T-cell (primary cell): ENCODE measurements around the gene ABCA9. TPM values are rescaled to one million over a fixed set of nuclear protein-coding genes. Genes with fewer than 3 reads are reported as not detected.

Source experiments
- ATAC-seq, 4 experiments: fragments of 200-7000 bp in 3 of 4; fragments of 150-1000 bp in 1 of 4; cut with Tn5 transposase; replicated peaks in 1 of 4; 1 replicate in 3 of 4; 2 replicates in 1 of 4; pipeline ENCODE4 v1.10.0; 2021; ENCODE audit warnings: moderate library complexity in 3 of 4, mild to moderate bottlenecking in 2 of 4, moderate number of reproducible peaks in 1 of 4
- CTCF ChIA-PET, 2 donors: fragments of 300-600 bp; sonication (Branson Sonifier 250); formaldehyde crosslinking; loops; one replicate each; lab custom pipeline; 2022; ENCODE audit warnings: antibody characterized with exemption in 2 of 2; lab: Charles Lee
- POLR2A ChIA-PET, 2 donors: fragments of 300-600 bp; sonication (Branson Sonifier 250); formaldehyde crosslinking; loops; one replicate each; lab custom pipeline; 2022; ENCODE audit warnings: antibody characterized with exemption in 2 of 2; lab: Charles Lee
- DNase-seq, 35 experiments: peaks; one replicate each; pipeline versions ENCODE4 v3.0.0 to v3.0.0-alpha.2; 2013 to 2023
- H3K27ac ChIP-seq: one replicate; pipeline ENCODE4 v1.5.1; 2013; ENCODE audit warnings: low read length
- H3K27me3 ChIP-seq, 2 experiments: replicated peaks in 1 of 2; 1 replicate in 1 of 2; 2 replicates in 1 of 2; pipeline versions ENCODE4 v1.6.1 to v1.7.0; 2013; ENCODE audit warnings: low read length in 1 of 2, mixed read lengths in 1 of 2; ENCODE audit not compliant: control insufficient read depth in 2 of 2, insufficient read depth in 2 of 2; ENCODE audit errors: extremely low read depth in 1 of 2
- H3K36me3 ChIP-seq, 2 donors: 1 replicate in 1 of 2; 2 replicates in 1 of 2; pipeline versions ENCODE4 v1.6.1 to v1.7.0; 2013; ENCODE audit warnings: low read length in 1 of 2; ENCODE audit not compliant: control insufficient read depth in 2 of 2, insufficient read depth in 1 of 2; ENCODE audit errors: extremely low read depth in 1 of 2
- H3K4me1 ChIP-seq, 2 experiments: 1 replicate in 1 of 2; 2 replicates in 1 of 2; pipeline versions ENCODE4 v1.6.1 to v1.7.0; 2013; ENCODE audit warnings: low read length in 2 of 2, mixed read lengths in 1 of 2; ENCODE audit not compliant: insufficient read depth in 2 of 2, control insufficient read depth in 1 of 2; ENCODE audit errors: extremely low read depth in 1 of 2
- H3K4me3 ChIP-seq, 2 donors: 1 replicate in 1 of 2; 2 replicates in 1 of 2; pipeline versions ENCODE4 v1.5.1 to v1.7.0; 2013; ENCODE audit warnings: mild to moderate bottlenecking in 2 of 2, low read length in 1 of 2, moderate library complexity in 1 of 2; ENCODE audit not compliant: control insufficient read depth in 1 of 2; ENCODE audit errors: extremely low read depth in 1 of 2
- H3K9me3 ChIP-seq: 2 replicates; pipeline ENCODE4 v1.7.0; 2013
- H3K27ac Mint-ChIP-seq, 2 donors: one replicate each; pipeline ENCODE4 v1.8.0; 2020 to 2021; ENCODE audit warnings: mild to moderate bottlenecking in 2 of 2, mixed read lengths in 2 of 2
- H3K27me3 Mint-ChIP-seq, 2 donors: one replicate each; pipeline ENCODE4 v1.8.0; 2021 to 2022; ENCODE audit warnings: mixed read lengths in 2 of 2
- H3K36me3 Mint-ChIP-seq: one replicate; pipeline ENCODE4 v1.8.0; 2021; ENCODE audit warnings: mixed read lengths
- H3K4me1 Mint-ChIP-seq, 3 donors: one replicate each; pipeline ENCODE4 v1.8.0; 2020 to 2022; ENCODE audit warnings: mixed read lengths in 3 of 3, mild to moderate bottlenecking in 1 of 3
- H3K4me3 Mint-ChIP-seq, 3 donors: one replicate each; pipeline ENCODE4 v1.8.0; 2020 to 2022; ENCODE audit warnings: mild to moderate bottlenecking in 3 of 3, mixed read lengths in 3 of 3, moderate library complexity in 3 of 3
- H3K9me3 Mint-ChIP-seq, 3 donors: one replicate each; pipeline ENCODE4 v1.8.0; 2020 to 2022; ENCODE audit warnings: mixed read lengths in 3 of 3
- WGBS: methylation state at CpG from one replicate; pipeline ENCODE4 v1.1.5; 2013; ENCODE audit warnings: missing lambda C conversion rate; ENCODE audit not compliant: insufficient coverage; 5-methylcytosine and 5-hydroxymethylcytosine counted together
- total RNA-seq, 35 experiments: library from RNA in 6 of 35; stranded (reverse) in 6 of 35; fragments of 120-200 nt in 1 of 35; gene quantifications; one replicate each; pipeline versions ENCODE4 v1.2.1 to v1.2.4 and lab custom pipeline; 2013 to 2026

The ABCA9 gene
- total RNA-seq, 5 donors from 2014 or later (not counting 1 experiment from before 2014, with no cell fraction given), result 0.05 to 0.06 (median 0.06) TPM; not detected in 2

GRCh38 chr17:69062860-69063581, 2.3 kb upstream of the ABCA9 start:
- POLR2A ChIA-PET, result interaction anchor here in 1 of 2 donors (0.5 kb wide), 1 partner anchor 499 kb away, joined by 3 read pairs; no protein-coding TSS in a partner anchor
- H3K36me3 ChIP-seq, result no peaks in the 10 kb centered on the region
- DNase-seq (no peak), ATAC-seq (no peak)
- H3K27ac Mint-ChIP-seq, result no peak overlapping the region
- peaks cover 7 to 16% of the 10 kb centered on the region in 2 donors for H3K27me3 Mint-ChIP-seq
- peaks cover 2 to 21% of the 10 kb centered on the region in 2 experiments for H3K4me1 ChIP-seq
- peaks cover 15 to 27% (median 26%) of the 10 kb centered on the region in 3 donors for H3K4me1 Mint-ChIP-seq
- 71% methylated on average over 1 of the region's 4 CpGs for WGBS
- no peak overlapping the region for H3K27ac ChIP-seq
- CTCF ChIA-PET, result no interaction called here
- H3K27me3 ChIP-seq, result no peaks in the 10 kb centered on the region
- no peak overlapping the region for H3K4me3 Mint-ChIP-seq
- peaks cover 0 to 3% (median 3%) of the 10 kb centered on the region in 3 donors for H3K9me3 Mint-ChIP-seq
- H3K4me3 ChIP-seq, result no peak overlapping the region
- no peaks in the 10 kb centered on the region for H3K9me3 ChIP-seq
- no peaks in the 10 kb centered on the region for H3K36me3 Mint-ChIP-seq

DNA sequence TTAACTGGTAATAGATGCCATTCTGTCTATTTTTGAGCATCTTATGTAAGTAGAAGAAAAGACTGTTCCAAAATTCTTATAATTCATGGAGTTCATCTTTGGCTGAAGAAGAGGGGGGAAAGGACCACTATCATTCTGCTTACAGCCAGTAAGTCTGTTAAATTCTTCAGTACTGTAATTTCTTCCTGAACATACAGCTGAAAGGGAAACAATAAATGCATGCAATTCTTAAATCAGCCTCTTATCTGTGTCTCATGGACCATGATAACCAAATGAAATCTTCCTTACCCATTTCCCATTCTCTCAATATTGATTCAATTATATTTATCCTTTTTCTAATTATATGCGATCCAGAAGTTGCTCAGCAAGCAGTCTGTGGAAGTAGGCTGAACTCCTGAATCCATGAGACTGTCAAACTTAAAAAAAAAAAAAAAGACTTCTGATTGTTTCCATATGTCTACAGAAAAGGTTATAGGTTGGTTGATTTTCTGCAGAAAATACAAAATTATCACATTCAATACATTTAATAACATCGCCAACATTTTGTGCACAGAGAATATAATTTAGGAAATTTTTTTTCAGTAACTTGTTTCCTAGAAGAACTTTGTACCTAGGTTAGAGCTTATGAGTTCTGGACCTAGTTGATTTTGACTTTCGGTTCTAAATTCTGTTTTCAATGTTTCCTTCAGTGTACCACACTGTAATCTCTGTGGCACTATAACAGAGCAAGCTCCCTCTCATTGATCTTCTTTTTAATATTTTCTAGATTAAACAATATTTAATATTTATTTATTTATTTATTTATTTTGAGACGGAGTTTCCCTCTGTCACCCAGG, 1.2 kb upstream of the ABCA9 start:
- peaks cover 14 to 21% (median 19%) of the 10 kb centered on the region in 3 donors for H3K4me1 Mint-ChIP-seq
- H3K36me3 Mint-ChIP-seq, result no peaks in the 10 kb centered on the region
- H3K27me3 Mint-ChIP-seq, result peaks cover 7 to 16% of the 10 kb centered on the region in 2 donors
- no peak overlapping the region for H3K27ac ChIP-seq
- no peaks in the 10 kb centered on the region for H3K9me3 ChIP-seq
- H3K27me3 ChIP-seq, result no peaks in the 10 kb centered on the region
- H3K9me3 Mint-ChIP-seq, result peaks cover 0 to 10% (median 5%) of the 10 kb centered on the region in 3 donors
- ChIA-PET CTCF (no interaction called here), POLR2A (interaction anchor here in 1 of 2 donors (0.5 kb wide), 1 partner anchor 498 kb away, joined by 3 read pairs; no protein-coding TSS in a partner anchor)
- H3K4me1 ChIP-seq, result peaks cover 0 to 18% of the 10 kb centered on the region in 2 experiments
- no CpG with 5 or more reads among the region's 4 CpGs for WGBS
- H3K27ac Mint-ChIP-seq, result peak overlapping the region in 1 of 2 donors; percentile 28
- no peak for ATAC-seq
- H3K4me3 Mint-ChIP-seq, result no peak overlapping the region
- H3K36me3 ChIP-seq, result no peaks in the 10 kb centered on the region
- H3K4me3 ChIP-seq, result no peak overlapping the region
- no peak for DNase-seq

DNA sequence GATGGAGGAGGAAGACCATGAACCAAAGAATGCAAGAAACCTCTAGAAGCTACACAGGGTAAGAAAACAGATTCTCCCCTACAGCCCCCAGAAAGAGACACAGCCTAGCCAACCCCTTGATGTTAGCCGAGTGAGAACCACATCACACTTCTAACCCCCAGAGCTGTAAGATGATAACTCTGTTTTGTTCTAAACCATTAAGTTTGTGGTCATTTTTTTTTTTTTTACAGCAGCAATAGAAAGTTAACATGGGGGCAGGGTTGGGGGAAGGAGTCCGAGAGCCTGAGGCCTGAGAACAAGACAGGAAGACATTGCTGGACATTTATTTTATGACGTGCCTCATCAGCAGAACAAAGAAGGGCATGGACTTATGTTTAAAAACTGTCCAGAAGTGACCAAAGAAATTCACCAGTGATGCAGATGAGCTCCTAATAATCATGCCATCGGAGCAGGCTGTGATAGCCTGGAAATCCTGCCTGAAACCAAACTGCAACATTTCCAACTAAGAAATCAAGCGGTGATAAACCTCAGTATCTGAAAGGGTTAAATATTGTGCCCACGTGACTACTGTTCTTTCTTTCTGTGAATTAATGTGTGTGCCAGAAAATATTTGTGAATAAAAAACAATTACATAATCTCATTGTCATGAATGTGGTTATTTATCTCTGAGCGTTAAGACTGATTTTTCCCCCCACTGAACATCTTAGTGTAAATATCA, 1.1 kb downstream of the ABCA9 start:
- Histone ChIP-seq H3K4me3 (no peak overlapping the region), H3K4me1 (peaks cover 0 to 2% of the 10 kb centered on the region in 2 experiments), H3K27ac (no peak overlapping the region), H3K9me3 (no peaks in the 10 kb centered on the region), H3K27me3 (no peaks in the 10 kb centered on the region), H3K36me3 (no peaks in the 10 kb centered on the region)
- Mint-ChIP-seq H3K36me3 (no peaks in the 10 kb centered on the region), H3K4me1 (no peaks in the 10 kb centered on the region), H3K27ac (peak overlapping the region in 1 of 2 donors; percentile 12), H3K4me3 (no peak overlapping the region), H3K27me3 (peaks cover 0 to 3% of the 10 kb centered on the region in 2 donors), H3K9me3 (peaks cover 7 to 26% (median 11%) of the 10 kb centered on the region in 3 donors)
- ATAC-seq, result no peak
- DNase-seq, result no peak
- POLR2A ChIA-PET, result no interaction called here
- CTCF ChIA-PET, result no interaction called here
- 86% methylated on average over 2 of the region's 7 CpGs for WGBS

DNA sequence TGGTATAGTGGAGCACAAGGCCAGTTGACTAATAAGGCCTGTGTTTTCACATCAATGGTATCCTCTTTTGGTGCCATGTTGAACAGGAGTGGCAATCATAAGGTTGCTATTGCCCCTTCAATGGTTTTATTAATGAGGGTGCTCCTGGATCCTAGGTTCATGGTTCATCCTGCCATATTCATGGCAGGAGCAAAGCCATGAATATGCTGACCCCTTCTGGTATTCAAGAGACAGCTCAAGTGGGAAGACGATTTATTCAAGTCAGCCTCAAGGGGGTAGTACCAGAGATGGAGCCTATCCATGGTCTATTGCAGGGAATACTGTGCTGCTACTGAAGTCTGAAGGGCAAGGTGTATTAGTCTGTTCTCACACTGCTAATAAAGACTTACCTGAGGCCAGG, 2.6 kb downstream of the ABCA9 start:
- DNase-seq, result no peak
- Mint-ChIP-seq H3K9me3 (peaks cover 15 to 33% (median 17%) of the 10 kb centered on the region in 3 donors), H3K4me3 (no peak overlapping the region), H3K36me3 (no peaks in the 10 kb centered on the region), H3K27me3 (peaks cover 0 to 3% of the 10 kb centered on the region in 2 donors), H3K4me1 (no peaks in the 10 kb centered on the region), H3K27ac (no peak overlapping the region)
- 86% methylated on average over 1 of the region's 1 CpG for whole genome bisulfite sequencing
- Histone ChIP-seq H3K4me3 (no peak overlapping the region), H3K27me3 (no peaks in the 10 kb centered on the region), H3K9me3 (peaks cover 3% of the 10 kb centered on the region), H3K4me1 (no peaks in the 10 kb centered on the region), H3K27ac (no peak overlapping the region), H3K36me3 (no peaks in the 10 kb centered on the region)
- ATAC-seq, result no peak
- CTCF ChIA-PET, result no interaction called here
- POLR2A ChIA-PET, result no interaction called here

- H3K27me3 ChIP-seq, result no peaks in the 10 kb centered on the region
- no peak overlapping the region for H3K27ac ChIP-seq
- WGBS, result no CpG with 5 or more reads among the region's 1 CpG
- DNase-seq (no peak), ATAC-seq (no peak)
- Mint-ChIP-seq H3K27me3 (peaks cover 0 to 3% of the 10 kb centered on the region in 2 donors), H3K9me3 (peaks cover 15 to 33% (median 17%) of the 10 kb centered on the region in 3 donors), H3K4me3 (no peak overlapping the region), H3K36me3 (no peaks in the 10 kb centered on the region), H3K27ac (no peak overlapping the region), H3K4me1 (no peaks in the 10 kb centered on the region)
- ChIA-PET CTCF (no interaction called here), POLR2A (no interaction called here)
- H3K9me3 ChIP-seq, result peaks cover 3% of the 10 kb centered on the region
- H3K36me3 ChIP-seq, result no peaks in the 10 kb centered on the region
- no peaks in the 10 kb centered on the region for H3K4me1 ChIP-seq
- H3K4me3 ChIP-seq, result no peak overlapping the region
These were observed 3.4 kb downstream of the ABCA9 start for GRCh38 chr17:69057280-69057679.
